HUES6 (cell line): ENCODE data around the gene FTSJ3.

Experiments
- H3K27ac ChIP-seq: 2 replicates; pipeline ENCODE4 v1.7.0; 2013; ENCODE audit warnings: low read depth, mild to moderate bottlenecking, low read length, inconsistent platforms
- H3K27me3 ChIP-seq: 2 replicates; pipeline ENCODE4 v1.6.1; 2013; ENCODE audit warnings: low read length; ENCODE audit not compliant: control insufficient read depth, insufficient read depth
- H3K36me3 ChIP-seq: 2 replicates; pipeline ENCODE4 v1.6.1; 2013; ENCODE audit warnings: low read length; ENCODE audit not compliant: control insufficient read depth, insufficient read depth
- H3K4me1 ChIP-seq: 2 replicates; pipeline ENCODE4 v1.6.1; 2013; ENCODE audit warnings: low read length; ENCODE audit not compliant: control insufficient read depth, insufficient read depth
- H3K4me3 ChIP-seq: 2 replicates; pipeline ENCODE4 v1.5.1; 2013; ENCODE audit warnings: low read depth, low read length
- H3K9ac ChIP-seq: one replicate; pipeline ENCODE4 v1.6.1; 2013; ENCODE audit warnings: mild to moderate bottlenecking, low read length
- H3K9me3 ChIP-seq: 2 replicates; pipeline ENCODE4 v1.6.1; 2013; ENCODE audit warnings: low read depth, low read length; ENCODE audit not compliant: control insufficient read depth, insufficient read depth

Gene FTSJ3

GRCh38 chr17:63842173-63842539 is 14.7 kb upstream of the FTSJ3 start:
- peaks cover 2% of the 10 kb centered on the region for H3K36me3 ChIP-seq
- H3K9me3 ChIP-seq: no peaks in the 10 kb centered on the region
- peak overlapping the region; percentile 50; the same call in 1 of the 2 replicates for H3K27ac ChIP-seq
- H3K4me1 ChIP-seq: peaks cover 31% of the 10 kb centered on the region
- H3K4me3 ChIP-seq: peak overlapping the region; percentile 88
- no peaks in the 10 kb centered on the region for H3K27me3 ChIP-seq
- H3K9ac ChIP-seq: peak overlapping the region; percentile 87

GRCh38 chr17:63841350-63842172 is 14.1 kb upstream of the FTSJ3 start:
- no peaks in the 10 kb centered on the region for H3K27me3 ChIP-seq
- no peaks in the 10 kb centered on the region for H3K9me3 ChIP-seq
- H3K27ac ChIP-seq: peak overlapping the region; percentile 50; the same call in 1 of the 2 replicates
- peaks cover 8% of the 10 kb centered on the region for H3K36me3 ChIP-seq
- peaks cover 31% of the 10 kb centered on the region for H3K4me1 ChIP-seq
- peak overlapping the region; percentile 88 for H3K4me3 ChIP-seq
- peak overlapping the region; percentile 87 for H3K9ac ChIP-seq

GRCh38 chr17:63840591-63841349 is 13.3 kb upstream of the FTSJ3 start:
- Histone ChIP-seq H3K27ac (no peak overlapping the region), H3K4me3 (peak overlapping the region; percentile 88)

GRCh38 chr17:63838631-63839171 is 11.2 kb upstream of the FTSJ3 start:
- no peaks in the 10 kb centered on the region for H3K9me3 ChIP-seq
- no peak overlapping the region for H3K27ac ChIP-seq
- no peak overlapping the region for H3K9ac ChIP-seq
- 0 out of 2 replicates have a peak overlapping the region, but pooled peaks have one; percentile 18 for H3K4me3 ChIP-seq
- peaks cover 31% of the 10 kb centered on the region for H3K36me3 ChIP-seq
- H3K4me1 ChIP-seq: peaks cover 28% of the 10 kb centered on the region
- H3K27me3 ChIP-seq: no peaks in the 10 kb centered on the region

More at GRCh38 chr17:63840591-63841349, 13.3 kb upstream of the FTSJ3 start:
- Histone ChIP-seq H3K36me3 (peaks cover 14% of the 10 kb centered on the region), H3K9ac (peak overlapping the region; percentile 87), H3K9me3 (no peaks in the 10 kb centered on the region), H3K4me1 (peaks cover 31% of the 10 kb centered on the region), H3K27me3 (no peaks in the 10 kb centered on the region)

- H3K4me1 ChIP-seq: peaks cover 28% of the 10 kb centered on the region
- no peaks in the 10 kb centered on the region for H3K9me3 ChIP-seq
- H3K27ac ChIP-seq: no peak overlapping the region
- peaks cover 37% of the 10 kb centered on the region for H3K36me3 ChIP-seq
- no peaks in the 10 kb centered on the region for H3K27me3 ChIP-seq
- H3K4me3 ChIP-seq: no peak overlapping the region
- no peak overlapping the region for H3K9ac ChIP-seq
These were observed 10.6 kb upstream of the FTSJ3 start for GRCh38 chr17:63837962-63838600.

GRCh38 chr17:63837480-63837879 is 10.0 kb upstream of the FTSJ3 start:
- no peak overlapping the region for H3K9ac ChIP-seq
- peaks cover 43% of the 10 kb centered on the region for H3K36me3 ChIP-seq
- no peak overlapping the region for H3K27ac ChIP-seq
- no peaks in the 10 kb centered on the region for H3K9me3 ChIP-seq
- no peak overlapping the region for H3K4me3 ChIP-seq
- H3K27me3 ChIP-seq: no peaks in the 10 kb centered on the region
- H3K4me1 ChIP-seq: peaks cover 28% of the 10 kb centered on the region

- peaks cover 28% of the 10 kb centered on the region for H3K4me1 ChIP-seq
- H3K27ac ChIP-seq: no peak overlapping the region
- H3K9ac ChIP-seq: no peak overlapping the region
- H3K27me3 ChIP-seq: no peaks in the 10 kb centered on the region
- H3K36me3 ChIP-seq: peaks cover 50% of the 10 kb centered on the region
- no peak overlapping the region for H3K4me3 ChIP-seq
- H3K9me3 ChIP-seq: no peaks in the 10 kb centered on the region
These were observed 9.3 kb upstream of the FTSJ3 start for GRCh38 chr17:63836811-63837210.

GRCh38 chr17:63835167-63835720 is 7.8 kb upstream of the FTSJ3 start:
- H3K27me3 ChIP-seq: no peaks in the 10 kb centered on the region
- peaks cover 65% of the 10 kb centered on the region for H3K36me3 ChIP-seq
- no peak overlapping the region for H3K9ac ChIP-seq
- no peak overlapping the region for H3K4me3 ChIP-seq
- H3K27ac ChIP-seq: no peak overlapping the region
- H3K9me3 ChIP-seq: no peaks in the 10 kb centered on the region
- peaks cover 16% of the 10 kb centered on the region for H3K4me1 ChIP-seq

GRCh38 chr17:63834431-63835166 is 7.1 kb upstream of the FTSJ3 start:
- Histone ChIP-seq H3K9me3 (no peaks in the 10 kb centered on the region), H3K36me3 (peaks cover 72% of the 10 kb centered on the region), H3K27ac (no peak overlapping the region), H3K27me3 (no peaks in the 10 kb centered on the region), H3K4me3 (no peak overlapping the region), H3K9ac (no peak overlapping the region), H3K4me1 (peaks cover 14% of the 10 kb centered on the region)

GRCh38 chr17:63833741-63834373 is 6.4 kb upstream of the FTSJ3 start:
- Histone ChIP-seq H3K27me3 (no peaks in the 10 kb centered on the region), H3K4me3 (no peak overlapping the region), H3K36me3 (peaks cover 79% of the 10 kb centered on the region), H3K27ac (no peak overlapping the region), H3K4me1 (peaks cover 7% of the 10 kb centered on the region), H3K9me3 (no peaks in the 10 kb centered on the region), H3K9ac (no peak overlapping the region)
